KOPT-K1 (cell line): ENCODE results near the gene SLC8A1.
A peak's percentile ranks its signal among the peaks of the same experiment; 100 is the strongest.

ENCODE experiments used
- H3K27ac ChIP-seq: fragments of 200-600 bp; sonication (generic); 2 replicates; pipeline ENCODE4 v1.5.1; 2016; ENCODE audit warnings: antibody characterized with exemption, mild to moderate bottlenecking, low read depth, low read length; ENCODE audit not compliant: poor library complexity, severe bottlenecking
- H3K36me3 ChIP-seq: fragments of 200-600 bp; sonication (generic); 2 replicates; pipeline ENCODE4 v1.5.1; 2017; ENCODE audit warnings: antibody characterized with exemption, mild to moderate bottlenecking, low read length, moderate library complexity; ENCODE audit not compliant: insufficient read depth
- H3K9me3 ChIP-seq: fragments of 200-600 bp; sonication (generic); 2 replicates; pipeline ENCODE4 v1.5.1; 2017; ENCODE audit warnings: antibody characterized with exemption, low read length, mild to moderate bottlenecking; ENCODE audit not compliant: insufficient read depth, poor library complexity, severe bottlenecking

Gene SLC8A1

DNA sequence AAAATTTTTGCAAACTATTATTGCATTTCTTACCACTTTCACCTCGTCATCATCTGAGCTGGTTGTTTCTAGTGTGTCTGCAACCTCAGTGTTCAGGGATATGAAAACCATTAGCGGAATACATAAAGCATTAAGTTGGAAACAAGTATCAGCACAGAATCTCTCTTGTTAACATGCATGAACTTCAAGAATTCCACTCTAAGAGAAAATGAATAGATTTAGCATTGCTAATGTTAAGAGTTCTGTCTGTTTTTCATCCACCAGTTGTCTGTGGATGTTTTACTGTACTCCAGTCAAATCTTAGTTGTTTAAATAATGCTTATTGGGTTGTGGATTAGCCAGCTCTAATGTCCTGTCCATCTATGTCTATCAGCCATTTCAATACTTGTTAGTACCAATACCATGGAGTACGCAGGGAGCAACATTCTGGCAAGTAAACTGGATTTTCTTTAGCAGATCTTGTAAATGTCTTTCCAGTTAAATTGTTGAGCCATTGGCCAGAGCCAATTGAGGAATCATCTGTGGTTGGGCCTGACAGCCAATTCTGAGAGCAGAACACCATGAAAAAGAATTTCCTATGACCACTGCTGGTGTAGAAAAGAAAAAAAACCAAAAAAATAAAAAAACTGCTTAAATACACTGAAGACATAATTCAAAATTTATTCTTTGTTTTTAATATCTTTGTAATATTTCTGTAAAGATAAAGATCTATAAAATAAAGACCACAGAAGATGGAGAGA is 82.5 kb downstream of the SLC8A1 start:
- Histone ChIP-seq H3K9me3 (no peaks in the 10 kb centered on the region), H3K36me3 (no peaks in the 10 kb centered on the region), H3K27ac (no peak overlapping the region)

DNA sequence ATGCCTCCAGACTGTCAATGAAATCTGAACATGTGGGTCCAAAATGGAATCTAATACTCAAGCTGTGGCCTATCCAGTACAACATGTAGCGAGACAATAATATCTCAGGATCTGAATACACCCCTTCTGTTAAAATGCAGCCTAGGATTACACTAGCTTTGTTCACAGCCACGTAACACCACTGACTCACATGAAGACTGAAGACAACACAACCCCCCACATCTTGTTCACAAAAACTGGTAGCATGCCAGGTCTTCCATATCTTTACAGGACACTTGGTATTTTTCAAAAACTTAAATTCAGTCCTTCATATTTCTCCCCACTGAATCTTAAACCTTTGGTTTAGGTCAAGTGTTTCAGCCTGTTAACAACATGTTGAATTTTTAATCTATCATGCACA is 84.2 kb downstream of the SLC8A1 start:
- Histone ChIP-seq H3K36me3 (no peaks in the 10 kb centered on the region), H3K27ac (no peak overlapping the region), H3K9me3 (no peaks in the 10 kb centered on the region)

DNA sequence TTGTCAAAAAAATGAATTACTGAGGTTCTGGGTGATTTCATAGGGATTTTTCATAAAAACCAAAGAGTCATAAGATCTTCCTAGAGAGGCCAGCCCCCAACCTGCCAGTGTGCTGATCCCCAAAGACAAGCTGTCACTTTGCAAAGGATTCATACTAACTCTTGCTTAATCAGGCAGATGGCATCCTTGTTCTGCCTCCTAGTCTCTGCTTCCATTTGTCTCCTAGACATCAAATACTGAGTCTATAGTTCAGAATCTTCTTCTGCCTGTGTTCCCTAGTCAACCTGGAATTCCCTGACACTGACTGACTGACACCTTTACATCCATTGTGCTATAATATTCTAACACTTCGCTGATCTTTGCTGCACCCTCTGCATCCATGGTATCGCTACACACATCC is 84.9 kb downstream of the SLC8A1 start:
- Histone ChIP-seq H3K9me3 (no peaks in the 10 kb centered on the region), H3K36me3 (no peaks in the 10 kb centered on the region), H3K27ac (no peak overlapping the region)

DNA sequence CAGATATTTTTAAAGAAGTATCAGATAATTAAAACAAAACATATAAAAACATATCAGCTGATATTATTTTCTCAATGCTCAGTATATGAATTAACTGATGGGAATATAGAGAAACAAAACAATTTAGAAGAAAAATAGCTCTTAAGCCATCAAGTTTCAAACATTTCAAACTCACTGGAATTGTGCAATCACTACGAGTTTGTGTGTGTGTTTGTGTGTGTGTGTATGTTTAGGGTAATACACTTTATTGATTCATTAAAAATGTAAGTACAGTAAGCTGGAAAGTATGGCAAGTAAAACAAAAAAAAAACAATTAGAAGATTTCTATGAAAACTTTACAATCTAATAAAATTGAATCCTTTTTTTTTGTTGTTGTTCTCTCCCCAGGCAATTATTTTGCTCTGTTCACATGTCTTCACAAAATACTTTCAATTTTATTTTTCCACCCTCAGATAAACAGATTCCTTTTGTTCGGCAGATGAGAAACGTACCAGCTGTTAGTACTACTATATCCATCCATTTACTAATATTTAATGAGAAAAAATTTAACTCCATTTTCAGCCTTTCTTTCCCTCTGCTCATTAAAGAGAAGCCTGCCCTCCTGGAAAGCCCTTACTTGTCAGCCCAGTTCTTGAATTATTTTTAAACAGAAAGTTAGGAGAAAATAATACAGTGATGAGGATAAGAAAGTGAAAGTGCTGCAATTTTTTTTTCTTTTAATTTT is 87.6 kb downstream of the SLC8A1 start:
- Histone ChIP-seq H3K27ac (peak overlapping the region; percentile 41), H3K9me3 (no peaks in the 10 kb centered on the region), H3K36me3 (no peaks in the 10 kb centered on the region)

DNA sequence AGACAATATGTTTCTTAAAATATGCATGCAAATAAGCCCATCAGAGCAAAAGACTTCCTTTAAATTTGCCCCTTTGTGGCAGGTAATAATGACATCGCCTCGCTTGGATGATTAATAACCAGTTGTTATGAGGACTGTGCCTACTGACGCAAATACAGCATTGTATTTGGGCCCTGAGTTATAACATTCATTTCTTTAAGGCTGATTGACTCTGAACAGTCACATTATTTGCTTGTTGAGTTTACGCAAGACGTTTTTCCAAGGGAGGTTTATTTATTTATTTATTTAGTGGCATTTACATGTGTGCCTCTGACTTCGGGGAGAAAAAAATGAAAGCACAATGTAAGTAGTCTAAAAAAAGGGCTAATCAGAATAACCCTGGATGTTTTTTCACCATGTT is 88.3 kb downstream of the SLC8A1 start:
- Histone ChIP-seq H3K27ac (no peak overlapping the region), H3K9me3 (no peaks in the 10 kb centered on the region)

DNA sequence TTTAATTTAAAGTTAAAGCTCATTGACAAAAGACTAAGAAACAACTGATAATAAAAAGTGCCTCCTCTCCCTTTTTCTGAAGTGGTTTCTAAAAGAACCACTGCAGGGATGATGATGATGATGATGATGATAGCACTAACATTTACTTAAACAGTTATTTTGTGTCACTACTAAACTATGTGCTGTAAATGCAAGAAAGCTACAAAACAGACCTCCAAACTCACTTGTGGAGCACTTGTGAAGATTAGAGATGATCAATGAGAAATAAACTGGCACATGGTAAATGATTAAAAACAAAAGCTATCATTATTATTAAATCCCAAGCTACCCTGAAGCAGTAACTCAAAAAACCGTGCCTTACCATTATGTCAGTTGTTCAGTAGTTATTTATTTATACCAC is 88.7 kb downstream of the SLC8A1 start:
- Histone ChIP-seq H3K36me3 (no peaks in the 10 kb centered on the region), H3K9me3 (no peaks in the 10 kb centered on the region), H3K27ac (no peak overlapping the region)

More for the DNA sequence above, 88.3 kb downstream of the SLC8A1 start:
- no peaks in the 10 kb centered on the region for H3K36me3 ChIP-seq

DNA sequence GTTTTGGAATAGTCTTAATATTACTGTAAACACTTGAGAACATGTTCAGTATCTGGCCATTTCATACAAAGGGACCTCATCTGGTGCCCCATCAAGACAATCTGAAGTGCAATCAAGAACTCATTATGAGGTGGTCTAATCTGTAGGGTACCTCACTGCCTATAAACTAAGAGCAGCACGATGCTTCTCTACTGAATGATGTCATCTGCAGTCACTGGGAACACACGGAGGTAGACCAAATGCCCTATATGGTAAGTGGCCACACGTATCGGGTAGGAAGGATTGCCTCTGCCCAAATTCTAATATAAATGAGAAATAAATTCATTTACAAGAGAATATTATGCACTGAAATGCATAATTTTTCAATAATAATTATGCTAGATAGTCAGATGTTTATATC is 90.4 kb downstream of the SLC8A1 start:
- Histone ChIP-seq H3K27ac (no peak overlapping the region), H3K36me3 (no peaks in the 10 kb centered on the region), H3K9me3 (no peaks in the 10 kb centered on the region)

DNA sequence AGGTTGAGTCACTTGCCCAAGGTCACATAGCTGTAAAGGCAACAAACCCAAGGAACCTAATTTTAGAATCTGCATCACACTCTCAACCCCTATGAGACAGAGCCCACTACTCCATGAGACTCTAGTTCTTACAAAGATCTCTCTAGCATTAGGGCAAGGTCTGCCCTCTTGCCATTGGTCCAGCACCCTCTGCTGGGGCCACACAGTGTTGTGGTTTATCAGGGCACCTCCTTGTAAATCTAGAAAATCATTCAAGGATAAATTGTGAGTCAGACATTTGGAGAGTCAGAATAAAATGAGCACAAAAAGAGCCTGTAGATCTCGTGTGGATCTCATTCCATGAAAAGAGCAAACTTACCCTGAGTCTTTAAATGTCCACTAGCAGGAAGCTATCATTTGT is 91.2 kb downstream of the SLC8A1 start:
- Histone ChIP-seq H3K27ac (no peak overlapping the region), H3K36me3 (no peaks in the 10 kb centered on the region), H3K9me3 (no peaks in the 10 kb centered on the region)

DNA sequence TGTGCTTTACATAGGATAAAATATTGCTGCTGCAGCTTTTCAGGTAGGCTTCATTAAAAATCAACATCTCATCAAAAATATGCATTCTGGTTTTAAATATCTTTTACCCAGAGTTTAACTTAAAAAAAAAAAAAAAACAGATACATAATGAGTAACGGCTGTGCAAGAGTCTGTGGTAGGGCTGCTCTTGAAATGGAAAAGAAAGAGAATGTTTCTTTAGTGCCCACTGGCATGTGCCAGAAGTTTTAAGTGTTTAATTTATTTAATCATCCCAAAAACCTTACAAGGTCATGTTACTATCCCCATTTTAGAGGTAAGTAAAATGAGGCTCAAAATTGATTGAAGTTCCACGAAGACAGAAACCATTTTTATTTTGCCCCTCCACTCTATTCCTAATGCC is 92.1 kb downstream of the SLC8A1 start:
- Histone ChIP-seq H3K9me3 (no peaks in the 10 kb centered on the region), H3K36me3 (no peaks in the 10 kb centered on the region), H3K27ac (no peak overlapping the region)

DNA sequence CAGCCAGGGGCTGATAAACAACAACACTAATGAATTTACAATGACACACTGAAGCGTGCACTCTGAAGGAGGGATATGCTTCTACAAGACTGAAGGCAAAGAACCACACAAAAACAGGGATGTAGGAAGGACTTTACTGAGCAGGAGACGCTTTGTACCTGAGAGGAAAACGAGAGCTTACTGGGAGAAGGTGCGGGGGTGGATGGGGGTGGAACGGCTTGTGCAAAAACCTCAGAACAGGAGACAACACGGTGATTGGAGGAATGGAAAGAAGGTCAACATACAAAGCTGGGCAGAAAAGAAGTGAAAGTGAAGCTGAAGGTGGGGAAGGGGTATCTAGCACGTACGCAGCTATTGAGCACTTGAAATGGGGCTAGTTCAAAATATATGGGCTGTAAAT is 93.1 kb downstream of the SLC8A1 start:
- Histone ChIP-seq H3K36me3 (no peaks in the 10 kb centered on the region), H3K27ac (no peak overlapping the region), H3K9me3 (no peaks in the 10 kb centered on the region)

DNA sequence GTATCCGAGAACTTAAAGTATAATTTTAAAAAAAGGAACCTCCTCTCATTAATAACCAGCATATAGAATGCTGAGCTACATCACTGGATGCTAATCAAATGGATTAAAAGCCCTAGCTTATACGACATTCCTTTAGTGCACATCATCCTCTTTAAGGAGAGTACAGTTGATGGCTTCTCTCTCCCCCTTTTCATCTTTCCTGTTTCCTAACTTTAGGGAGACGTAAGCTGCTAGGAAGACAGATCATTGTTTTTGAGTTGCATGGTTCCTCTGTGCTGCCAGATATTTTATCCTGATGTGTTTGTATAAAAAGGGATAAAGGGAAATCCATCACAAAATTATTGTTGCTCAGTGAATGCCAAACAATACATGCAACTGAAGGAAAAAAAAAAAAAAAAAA is 94.2 kb downstream of the SLC8A1 start:
- no peaks in the 10 kb centered on the region for H3K36me3 ChIP-seq
- no peak overlapping the region for H3K27ac ChIP-seq
- no peaks in the 10 kb centered on the region for H3K9me3 ChIP-seq

DNA sequence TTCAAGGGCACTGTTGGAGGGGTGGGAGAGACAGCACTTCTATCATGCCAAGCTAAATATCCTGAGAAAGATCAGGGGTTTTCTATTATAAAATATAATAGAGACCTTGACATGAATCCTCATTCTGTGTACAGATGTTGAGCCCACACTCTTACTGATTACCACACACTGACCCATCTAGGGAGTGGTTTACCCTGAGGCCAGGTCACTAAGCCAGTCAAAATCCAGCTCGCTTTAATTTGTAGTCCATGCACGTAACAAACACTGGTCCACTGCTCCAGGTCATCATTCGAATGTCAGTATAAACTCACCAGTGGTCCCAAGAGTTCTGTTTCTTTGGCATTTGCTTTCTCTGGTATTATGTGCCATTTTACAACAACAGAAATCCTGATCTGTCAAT is 96.4 kb downstream of the SLC8A1 start:
- no peak overlapping the region for H3K27ac ChIP-seq
- H3K36me3 ChIP-seq: no peaks in the 10 kb centered on the region
- H3K9me3 ChIP-seq: no peaks in the 10 kb centered on the region

DNA sequence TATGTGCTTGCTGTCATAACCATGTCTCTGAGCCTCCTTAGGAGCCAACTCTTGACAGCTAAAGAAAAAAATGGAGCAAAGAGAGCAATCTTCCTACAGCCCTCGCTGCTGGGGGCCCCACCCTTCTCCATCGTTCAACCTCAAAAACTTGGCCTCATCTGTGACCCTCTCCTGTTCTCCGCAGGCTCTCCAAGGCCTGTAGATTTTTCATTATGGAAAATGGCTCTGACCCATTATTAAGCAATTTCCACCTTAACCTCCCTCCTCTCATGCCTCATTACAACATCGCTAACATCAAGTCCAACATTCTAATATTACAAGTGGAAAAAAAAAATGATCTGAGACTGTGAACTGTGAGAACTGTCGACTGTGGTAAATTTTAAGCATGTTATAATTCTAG is 98.7 kb downstream of the SLC8A1 start:
- Histone ChIP-seq H3K27ac (no peak overlapping the region), H3K36me3 (no peaks in the 10 kb centered on the region), H3K9me3 (no peaks in the 10 kb centered on the region)

DNA sequence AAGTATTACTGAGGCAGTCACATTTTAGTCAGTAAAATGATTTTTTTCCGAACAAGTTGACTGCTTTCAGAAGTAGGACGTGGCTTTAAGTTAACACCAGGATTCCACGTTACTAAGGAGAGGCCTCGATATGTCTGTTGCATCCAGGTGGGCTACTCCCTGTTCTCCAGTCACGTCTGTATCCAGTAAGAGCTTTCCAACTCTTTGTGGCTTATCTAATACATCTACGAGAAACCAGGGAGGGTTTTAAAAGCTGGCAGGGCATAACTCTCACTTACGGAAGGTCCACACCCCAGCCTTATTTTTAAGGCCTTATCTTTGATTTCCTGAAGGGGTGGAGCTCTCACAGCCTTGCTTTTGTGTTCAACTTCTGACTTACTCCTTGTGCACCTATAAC is 99.2 kb downstream of the SLC8A1 start:
- Histone ChIP-seq H3K27ac (no peak overlapping the region), H3K36me3 (no peaks in the 10 kb centered on the region)

DNA sequence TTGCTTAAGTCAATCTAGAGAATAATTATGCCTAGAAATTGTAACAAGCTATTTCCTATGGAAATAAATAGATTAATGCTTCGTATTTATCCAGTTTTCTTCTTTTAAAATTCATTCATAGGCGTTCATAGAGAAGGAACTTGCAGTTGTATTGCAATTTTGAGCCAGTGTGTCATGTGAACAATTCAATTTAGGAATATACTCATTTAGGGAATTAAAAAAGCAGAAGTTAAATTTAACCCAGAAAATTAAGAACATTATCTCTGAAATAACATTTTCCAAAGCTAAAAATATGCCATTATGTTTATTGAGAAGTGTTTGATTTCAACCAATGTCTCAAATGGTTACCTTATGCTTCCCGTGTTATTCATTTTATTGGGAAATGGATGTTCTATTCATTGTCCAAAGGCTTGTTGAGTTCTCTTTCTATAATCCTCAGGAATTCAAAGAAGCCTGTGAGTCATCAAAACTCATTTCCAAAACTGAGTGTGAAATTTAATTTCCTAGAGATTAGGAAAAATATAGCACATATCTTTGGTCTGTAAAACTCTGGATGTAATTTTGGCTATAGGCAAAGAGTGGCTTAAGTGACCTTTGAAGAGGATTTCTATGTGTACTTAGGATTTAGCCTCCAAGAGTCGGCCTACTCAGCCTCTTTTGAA is 99.7 kb downstream of the SLC8A1 start:
- no peaks in the 10 kb centered on the region for H3K9me3 ChIP-seq
- H3K36me3 ChIP-seq: no peaks in the 10 kb centered on the region
- H3K27ac ChIP-seq: no peak overlapping the region

More for the DNA sequence above, 99.2 kb downstream of the SLC8A1 start:
- no peaks in the 10 kb centered on the region for H3K9me3 ChIP-seq
